SKM-1 treated with dmso at 0.1 percent for 144 hours (cell line): Measurements from ENCODE around the gene PHF3.
"Not testable (repeated sequence)": the region's sequence is repeated elsewhere in the genome, so short reads cannot be mapped to it uniquely, and the experiment has no call there.

Experiments used
- DNase-seq: peaks from one replicate; lab custom pipeline; 2025; ENCODE audit not compliant: unreplicated experiment; lab: John Stamatoyannopoulos, UW

PHF3 gene

GRCh38 chr6:63706630-63707029, 71.0 kb downstream of the PHF3 start:
- DNase-seq: no peak

GRCh38 chr6:63708631-63709030, 73.0 kb downstream of the PHF3 start:
- DNase-seq: no peak

DNA sequence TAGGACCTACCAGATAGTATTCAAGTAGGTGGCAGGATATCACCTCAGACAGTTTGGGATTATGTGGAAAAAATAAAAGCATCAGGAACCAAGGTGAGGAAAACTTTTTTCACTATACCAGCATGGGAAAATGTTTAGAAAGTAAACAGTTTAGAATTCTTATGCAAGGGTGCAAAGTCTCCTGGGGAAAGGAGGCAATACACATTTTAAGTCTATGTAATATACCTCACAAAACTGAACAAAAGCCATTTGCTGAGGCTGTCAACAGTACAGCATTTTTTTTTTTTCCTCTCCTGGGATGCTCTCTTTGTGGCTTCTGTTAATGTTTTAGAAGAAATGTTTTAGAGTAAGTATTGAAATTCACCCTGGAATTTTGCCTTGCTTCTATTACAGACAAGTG, 73.5 kb downstream of the PHF3 start:
- DNase-seq: no peak

- DNase-seq: no peak
Measured at GRCh38 chr6:63713332-63713731, 77.7 kb downstream of the PHF3 start.

DNA sequence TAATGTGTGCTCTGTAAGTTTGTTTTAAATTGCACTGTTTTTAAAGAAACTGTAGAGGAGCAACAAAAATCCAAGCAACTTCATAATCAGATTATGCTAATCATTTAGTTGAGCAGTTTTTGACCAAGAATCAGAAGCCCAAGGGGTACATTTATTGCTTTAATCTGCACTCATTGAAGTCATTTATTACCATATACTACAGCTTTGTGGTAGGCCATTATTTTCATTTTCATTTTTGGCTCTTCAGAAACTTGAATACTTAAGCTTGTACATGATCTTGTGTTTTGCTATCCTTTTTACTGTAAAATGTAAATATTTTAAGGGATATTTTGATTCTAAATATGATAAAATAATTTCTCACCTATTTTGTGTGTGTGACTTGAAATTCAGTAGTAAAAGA, 78.5 kb downstream of the PHF3 start:
- DNase-seq: no peak

DNA sequence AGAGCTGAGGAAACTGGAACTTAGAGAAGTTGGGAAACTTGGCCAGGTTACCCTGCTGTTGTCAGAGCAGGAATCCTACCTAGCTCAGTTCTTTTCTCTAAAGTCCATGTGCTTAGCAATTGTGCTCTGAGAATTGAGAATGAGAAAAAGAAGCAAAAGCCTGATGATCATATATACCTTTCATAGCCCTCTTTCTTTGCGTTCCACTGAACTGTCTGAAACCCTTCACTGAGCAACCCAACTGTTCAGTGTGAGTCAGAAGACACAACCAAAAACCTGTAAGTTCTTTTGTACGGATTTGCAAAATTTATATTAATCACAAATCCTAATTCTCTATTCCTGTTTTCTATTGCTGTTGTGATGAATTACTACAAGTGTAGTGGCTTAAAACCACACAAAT, 80.6 kb downstream of the PHF3 start:
- DNase-seq: no peak

GRCh38 chr6:63721181-63721580, 85.6 kb downstream of the PHF3 start:
- no peak for DNase-seq

DNA sequence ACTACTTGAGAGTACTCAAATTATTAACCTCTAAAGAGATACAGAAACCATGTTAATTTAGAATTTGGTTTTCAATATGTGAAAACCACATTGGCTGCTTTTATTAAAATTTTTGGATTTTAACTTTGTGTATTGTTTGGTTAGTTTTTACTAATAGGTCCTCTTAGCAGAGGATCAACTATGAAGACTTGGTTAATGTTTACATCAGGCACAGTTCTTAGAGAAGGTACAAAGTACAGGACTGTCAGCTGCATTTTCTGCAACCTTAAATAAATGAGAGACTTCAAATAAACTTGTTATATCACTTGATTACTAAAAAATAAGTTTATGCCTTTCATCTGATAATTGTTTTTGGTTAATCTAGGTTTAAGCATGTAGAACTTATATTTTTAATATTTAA, 89.1 kb downstream of the PHF3 start:
- DNase-seq: no peak

- DNase-seq: no peak
Measured at GRCh38 chr6:63730311-63730710, 94.7 kb downstream of the PHF3 start.

DNA sequence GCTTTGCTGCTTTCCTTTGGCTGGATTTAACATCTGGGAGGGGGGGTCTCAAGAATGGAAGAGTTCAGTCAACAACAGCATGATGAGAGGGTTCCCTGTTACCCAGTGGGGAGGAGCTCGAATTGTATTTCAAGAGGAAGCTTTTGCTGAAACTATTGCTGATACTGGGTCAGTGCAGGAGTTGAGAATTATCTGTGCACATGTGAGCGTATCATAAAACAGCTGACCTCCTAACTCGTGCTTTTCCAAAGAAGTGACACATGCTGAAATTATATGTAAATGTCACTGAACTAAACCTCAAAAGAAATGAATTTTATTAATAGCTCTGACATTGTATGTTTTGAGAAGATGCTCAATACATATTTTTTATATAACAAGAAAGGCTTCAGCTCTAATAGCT, 96.3 kb downstream of the PHF3 start:
- no peak for DNase-seq

DNA sequence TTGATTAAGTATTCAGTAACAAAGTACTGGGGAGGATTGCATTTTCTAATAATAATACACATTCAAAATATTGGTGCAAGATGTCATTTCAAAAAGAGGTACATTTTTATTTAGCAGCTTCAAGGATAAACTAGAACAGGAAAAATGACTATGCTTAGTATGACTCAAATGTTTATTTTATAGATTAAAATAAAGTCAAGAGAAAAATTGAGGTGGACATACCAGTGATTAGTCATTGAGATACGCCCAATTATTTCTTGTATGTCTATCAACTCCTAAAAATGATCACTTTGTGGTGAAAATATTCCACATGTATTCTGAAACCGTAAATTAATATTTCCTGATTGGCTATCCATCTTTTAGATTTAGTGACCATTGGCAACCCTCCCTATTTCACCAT, 96.7 kb downstream of the PHF3 start:
- no peak for DNase-seq

GRCh38 chr6:63734923-63735322, 99.3 kb downstream of the PHF3 start:
- DNase-seq: no peak

DNA sequence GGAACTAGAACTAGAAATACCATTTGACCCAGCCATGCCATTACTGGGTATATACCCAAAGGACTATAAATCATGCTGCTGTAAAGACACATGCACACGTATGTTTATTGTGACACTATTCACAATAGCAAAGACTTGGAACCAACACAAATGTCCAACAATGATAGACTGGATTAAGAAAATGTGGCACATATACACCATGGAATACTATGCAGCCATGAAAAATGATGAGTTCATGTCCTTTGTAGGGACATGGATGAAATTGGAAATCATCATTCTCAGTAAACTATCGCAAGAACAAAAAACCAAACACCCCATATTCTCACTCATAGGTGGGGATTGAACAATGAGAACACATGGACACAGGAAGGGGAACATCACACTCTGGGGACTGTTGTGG, 102.6 kb downstream of the PHF3 start:
- DNase-seq: not testable (repeated sequence)

- no peak for DNase-seq
Measured at GRCh38 chr6:63739094-63739687, 103.6 kb downstream of the PHF3 start.

DNA sequence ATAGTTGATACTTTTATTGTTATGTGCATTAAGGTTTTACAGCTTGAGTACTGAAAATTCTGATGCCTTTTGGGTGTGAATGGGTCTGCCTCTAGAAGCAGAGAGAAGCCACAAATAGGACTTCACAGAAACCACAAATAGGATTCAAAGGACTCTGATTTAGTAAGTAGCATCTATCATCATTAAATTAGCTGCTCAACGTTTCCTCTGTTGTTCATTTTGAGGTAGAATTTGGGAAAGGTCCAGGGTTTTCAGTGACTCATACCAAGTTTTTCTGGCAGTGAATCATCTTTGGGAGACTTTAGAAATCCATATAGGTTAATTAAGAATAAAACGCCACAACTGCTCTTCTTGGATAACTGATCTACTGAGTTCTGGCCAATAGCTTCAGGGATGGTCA, 105.1 kb downstream of the PHF3 start:
- DNase-seq: no peak

- DNase-seq: no peak
Measured at GRCh38 chr6:63742060-63742459, 106.5 kb downstream of the PHF3 start.

DNA sequence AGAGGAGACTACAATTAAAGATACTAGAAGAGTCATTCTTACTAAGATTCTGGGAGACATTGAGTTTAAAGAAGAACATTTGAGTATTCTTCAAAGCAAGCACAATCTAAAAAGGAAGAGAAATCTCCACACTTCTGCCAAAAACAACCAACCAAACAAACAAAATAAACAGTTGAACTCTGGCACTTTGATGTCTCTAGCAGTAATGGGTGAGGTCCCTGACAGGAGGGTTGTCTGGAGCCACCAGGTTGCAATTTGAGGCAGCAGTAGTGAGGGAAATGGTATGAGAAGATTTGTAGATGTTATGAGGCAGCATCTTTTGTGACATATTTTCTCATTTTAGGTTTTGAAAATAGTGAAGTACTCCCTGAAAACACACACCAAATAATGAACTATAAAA, 108.1 kb downstream of the PHF3 start:
- DNase-seq: no peak

- no peak for DNase-seq
Measured at GRCh38 chr6:63744810-63745209, 109.2 kb downstream of the PHF3 start.

- DNase-seq: no peak
Measured at GRCh38 chr6:63745784-63746183, 110.2 kb downstream of the PHF3 start.

- no peak for DNase-seq
Measured at GRCh38 chr6:63750400-63750799, 114.8 kb downstream of the PHF3 start.

GRCh38 chr6:63757275-63757674, 121.7 kb downstream of the PHF3 start:
- DNase-seq: not testable (repeated sequence)

DNA sequence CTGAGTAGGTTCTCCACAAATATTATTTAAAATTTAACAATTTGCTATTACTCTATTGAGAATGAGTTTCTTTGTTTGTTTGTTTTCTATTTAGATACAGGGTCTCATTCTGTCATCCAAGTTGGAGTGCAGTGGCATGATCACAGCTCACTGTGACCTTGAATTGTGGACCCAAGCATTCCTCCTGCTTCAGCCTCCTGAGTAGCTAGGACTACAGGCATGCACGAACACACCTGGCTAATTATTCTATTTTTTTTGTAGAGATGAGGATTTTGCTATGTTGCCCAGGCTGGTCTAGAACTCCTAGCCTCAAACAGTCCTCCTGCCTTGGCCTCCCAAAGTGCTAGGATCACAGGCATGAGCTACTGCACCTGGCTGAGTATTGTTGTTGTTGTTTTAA, 122.2 kb downstream of the PHF3 start:
- no peak for DNase-seq

- DNase-seq: no peak
Measured at GRCh38 chr6:63759605-63760105, 124.1 kb downstream of the PHF3 start.
